ENCODE data around the gene POLR3B.
"Not testable (repeated sequence)": the region's sequence is repeated elsewhere in the genome, so short reads cannot be mapped to it uniquely, and the experiment has no call there.

Gene POLR3B

GRCh38 chr12:106455111-106455510, 97.6 kb downstream of the POLR3B start:
- Histone ChIP-seq H3K36me3 (ENCODE audit: control insufficient read depth, insufficient read depth, low read length) (no peaks in the 10 kb centered on the region), H3K27me3 (replicated peaks; ENCODE audit: control insufficient read depth, insufficient read depth, low read length) (no peaks in the 10 kb centered on the region), H3K4me3 (replicated peaks; ENCODE audit: low read depth, low read length) (no peak overlapping the region)
- DNase-seq (ENCODE audit: extremely low read depth, insufficient read length), result no peak
- TF ChIP-seq CTCF (IDR thresholded peaks at IDR 0.05; ENCODE audit: insufficient read depth, low read length, poor library complexity, severe bottlenecking), result no peak

GRCh38 chr12:106459124-106459523, 101.6 kb downstream of the POLR3B start:
- TF ChIP-seq CTCF (IDR thresholded peaks at IDR 0.05; ENCODE audit: insufficient read depth, low read length, poor library complexity, severe bottlenecking), result no peak
- H3K4me3 ChIP-seq (replicated peaks; ENCODE audit: low read depth, low read length), result no peak overlapping the region
- no peaks in the 10 kb centered on the region for H3K36me3 ChIP-seq (ENCODE audit: control insufficient read depth, insufficient read depth, low read length)
- no peak for DNase-seq (ENCODE audit: extremely low read depth, insufficient read length)
- H3K27me3 ChIP-seq (replicated peaks; ENCODE audit: control insufficient read depth, insufficient read depth, low read length), result no peaks in the 10 kb centered on the region

GRCh38 chr12:106459534-106459933, 102.0 kb downstream of the POLR3B start:
- no peak overlapping the region for H3K4me3 ChIP-seq (replicated peaks; ENCODE audit: low read depth, low read length)
- no peak for DNase-seq (ENCODE audit: extremely low read depth, insufficient read length)
- no peaks in the 10 kb centered on the region for H3K36me3 ChIP-seq (ENCODE audit: control insufficient read depth, insufficient read depth, low read length)
- no peaks in the 10 kb centered on the region for H3K27me3 ChIP-seq (replicated peaks; ENCODE audit: control insufficient read depth, insufficient read depth, low read length)
- TF ChIP-seq CTCF (IDR thresholded peaks at IDR 0.05; ENCODE audit: insufficient read depth, low read length, poor library complexity, severe bottlenecking), result no peak

- no peaks in the 10 kb centered on the region for H3K27me3 ChIP-seq (replicated peaks; ENCODE audit: control insufficient read depth, insufficient read depth, low read length)
- no peaks in the 10 kb centered on the region for H3K36me3 ChIP-seq (ENCODE audit: control insufficient read depth, insufficient read depth, low read length)
- H3K4me3 ChIP-seq (replicated peaks; ENCODE audit: low read depth, low read length), result no peak overlapping the region
- no peak for TF ChIP-seq CTCF (IDR thresholded peaks at IDR 0.05; ENCODE audit: insufficient read depth, low read length, poor library complexity, severe bottlenecking)
- DNase-seq (ENCODE audit: extremely low read depth, insufficient read length), result no peak
Observed at GRCh38 chr12:106461730-106462129, 104.2 kb downstream of the POLR3B start.

GRCh38 chr12:106465605-106466004, 108.1 kb downstream of the POLR3B start:
- H3K27me3 ChIP-seq (replicated peaks; ENCODE audit: control insufficient read depth, insufficient read depth, low read length); DNase-seq (ENCODE audit: extremely low read depth, insufficient read length); H3K36me3 ChIP-seq (ENCODE audit: control insufficient read depth, insufficient read depth, low read length); H3K4me3 ChIP-seq (replicated peaks; ENCODE audit: low read depth, low read length): not testable (repeated sequence)

- H3K36me3 ChIP-seq (ENCODE audit: control insufficient read depth, insufficient read depth, low read length); H3K4me3 ChIP-seq (replicated peaks; ENCODE audit: low read depth, low read length); DNase-seq (ENCODE audit: extremely low read depth, insufficient read length); H3K27me3 ChIP-seq (replicated peaks; ENCODE audit: control insufficient read depth, insufficient read depth, low read length): not testable (repeated sequence)
Observed at GRCh38 chr12:106475662-106476061, 118.1 kb downstream of the POLR3B start.

DNA sequence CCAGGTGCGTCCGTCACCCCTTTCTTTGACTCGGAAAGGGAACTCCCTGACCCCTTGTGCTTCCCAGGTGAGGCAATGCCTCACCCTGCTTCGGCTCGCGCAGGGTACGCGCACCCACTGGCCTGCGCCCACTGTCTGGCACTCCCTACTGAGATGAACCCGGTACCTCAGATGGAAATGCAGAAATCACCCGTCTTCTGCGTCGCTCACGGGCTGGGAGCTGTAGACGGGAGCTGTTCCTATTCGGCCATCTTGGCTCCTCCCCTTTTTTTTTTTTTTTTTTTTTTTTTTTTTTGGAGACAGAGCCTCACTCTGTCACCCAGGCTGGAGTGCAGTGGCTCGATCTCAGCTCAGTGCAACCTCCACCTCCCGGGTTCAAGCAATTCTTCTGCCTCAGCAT, 120.1 kb downstream of the POLR3B start:
- H3K27me3 ChIP-seq (replicated peaks; ENCODE audit: control insufficient read depth, insufficient read depth, low read length); H3K36me3 ChIP-seq (ENCODE audit: control insufficient read depth, insufficient read depth, low read length); H3K4me3 ChIP-seq (replicated peaks; ENCODE audit: low read depth, low read length); DNase-seq (ENCODE audit: extremely low read depth, insufficient read length): not testable (repeated sequence)
